HFF-Myc (cell line): ENCODE results near the gene FKBP5.
A peak's percentile ranks its signal among the peaks of the same experiment; 100 is the strongest.

Source experiments
- DNase-seq: peaks from one replicate; pipeline ENCODE4 v3.0.0-alpha.2; 2011; ENCODE audit warnings: low read depth; ENCODE audit errors: extremely low read depth
- H3K4me3 ChIP-seq: replicated peaks from 2 replicates; pipeline ENCODE4 v1.5.1; 2011; ENCODE audit warnings: low read depth, mild to moderate bottlenecking, control low read depth, low read length
- TF ChIP-seq, protein P1 (sequence below): IDR thresholded peaks from 2 replicates; pipeline ENCODE4 v1.5.1; 2012; ENCODE audit warnings: mild to moderate bottlenecking, low read depth, low read length, control low read depth; ENCODE audit errors: missing control alignments

FKBP5 gene

GRCh38 chr6:35722121-35722761, 33.5 kb upstream of the FKBP5 start:
- TF ChIP-seq, protein P1, sequence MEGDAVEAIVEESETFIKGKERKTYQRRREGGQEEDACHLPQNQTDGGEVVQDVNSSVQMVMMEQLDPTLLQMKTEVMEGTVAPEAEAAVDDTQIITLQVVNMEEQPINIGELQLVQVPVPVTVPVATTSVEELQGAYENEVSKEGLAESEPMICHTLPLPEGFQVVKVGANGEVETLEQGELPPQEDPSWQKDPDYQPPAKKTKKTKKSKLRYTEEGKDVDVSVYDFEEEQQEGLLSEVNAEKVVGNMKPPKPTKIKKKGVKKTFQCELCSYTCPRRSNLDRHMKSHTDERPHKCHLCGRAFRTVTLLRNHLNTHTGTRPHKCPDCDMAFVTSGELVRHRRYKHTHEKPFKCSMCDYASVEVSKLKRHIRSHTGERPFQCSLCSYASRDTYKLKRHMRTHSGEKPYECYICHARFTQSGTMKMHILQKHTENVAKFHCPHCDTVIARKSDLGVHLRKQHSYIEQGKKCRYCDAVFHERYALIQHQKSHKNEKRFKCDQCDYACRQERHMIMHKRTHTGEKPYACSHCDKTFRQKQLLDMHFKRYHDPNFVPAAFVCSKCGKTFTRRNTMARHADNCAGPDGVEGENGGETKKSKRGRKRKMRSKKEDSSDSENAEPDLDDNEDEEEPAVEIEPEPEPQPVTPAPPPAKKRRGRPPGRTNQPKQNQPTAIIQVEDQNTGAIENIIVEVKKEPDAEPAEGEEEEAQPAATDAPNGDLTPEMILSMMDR, result no peak
- no peak for DNase-seq
- H3K4me3 ChIP-seq, result no peak overlapping the region

GRCh38 chr6:35719830-35720733, 31.4 kb upstream of the FKBP5 start:
- H3K4me3 ChIP-seq, result peak overlapping the region; percentile 21; the same call in 1 of the 2 replicates
- TF ChIP-seq, protein P1, result no peak
- no peak for DNase-seq

GRCh38 chr6:35719404-35719829, 30.7 kb upstream of the FKBP5 start:
- H3K4me3 ChIP-seq, result no peak overlapping the region
- no peak for DNase-seq
- TF ChIP-seq, protein P1, result no peak

DNA sequence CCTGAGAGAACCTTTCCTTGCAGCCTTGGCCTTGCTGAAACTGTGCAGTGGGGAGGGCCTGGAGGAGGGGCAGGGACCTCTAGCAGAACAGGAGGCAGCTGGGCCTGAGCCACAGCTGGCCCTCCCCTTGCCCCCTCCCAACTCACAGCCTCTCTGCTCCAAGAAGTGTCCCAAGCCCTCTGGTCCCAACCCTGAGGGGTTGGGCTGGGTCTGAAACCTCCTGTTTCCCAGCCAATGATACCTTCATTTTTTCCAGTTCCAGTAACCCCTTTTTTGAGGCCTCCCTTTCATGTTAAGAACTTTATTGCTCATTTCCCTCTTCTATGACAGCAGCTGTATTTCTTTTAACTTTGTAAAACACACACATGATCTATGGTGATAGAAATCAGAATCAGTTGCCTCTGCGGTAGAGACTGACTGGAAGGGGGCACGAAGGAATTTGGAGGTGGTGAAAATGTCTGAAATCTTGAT, 30.2 kb upstream of the FKBP5 start:
- TF ChIP-seq, protein P1, result no peak
- H3K4me3 ChIP-seq, result no peak overlapping the region
- no peak for DNase-seq

DNA sequence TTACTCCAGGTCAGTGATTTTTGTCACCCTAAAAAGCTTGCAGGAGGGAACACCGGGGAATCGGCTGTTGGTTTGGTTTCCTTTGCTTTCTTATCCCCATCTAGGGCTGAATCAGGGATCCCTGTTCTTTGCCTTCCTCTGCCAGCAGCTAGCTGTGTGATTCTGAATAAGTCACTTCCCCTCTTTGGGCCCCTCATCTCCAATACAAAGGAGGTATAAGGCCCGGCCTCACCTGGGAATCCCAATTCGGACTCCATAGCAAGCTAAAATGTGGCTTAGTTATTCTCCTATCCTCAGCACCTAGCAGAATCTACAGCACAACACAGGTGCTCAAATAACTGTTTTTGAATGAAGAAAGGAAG, 29.6 kb upstream of the FKBP5 start:
- no peak for DNase-seq
- TF ChIP-seq, protein P1, result no peak
- no peak overlapping the region for H3K4me3 ChIP-seq

- TF ChIP-seq, protein P1, result no peak
- DNase-seq, result no peak
- no peak overlapping the region for H3K4me3 ChIP-seq
Measured at GRCh38 chr6:35717449-35718374, 29.0 kb upstream of the FKBP5 start.
